Breast epithelium (tissue), 4 donors: ENCODE data around the gene GREB1L. TPM values are rescaled to one million over a fixed set of nuclear protein-coding genes. Genes with fewer than 3 reads are reported as not detected.

Experiments
- DNase-seq, 2 donors: peaks; one replicate each; pipeline ENCODE4 v3.0.0-alpha.2; 2019; ENCODE audit warnings: low spot score in 2 of 2
- H3K27ac ChIP-seq, 2 donors: fragments of 200-600 bp; sonication (generic) in 1 of 2; one replicate each; pipeline ENCODE4 v1.5.1; 2016 to 2019; ENCODE audit warnings: mild to moderate bottlenecking in 1 of 2
- H3K27me3 ChIP-seq, 2 donors: fragments of 200-600 bp; sonication (generic) in 1 of 2; one replicate each; pipeline versions ENCODE4 v1.5.1 to v1.6.0; 2017 to 2019; ENCODE audit warnings: control low read depth in 1 of 2, mild to moderate bottlenecking in 1 of 2
- H3K36me3 ChIP-seq: fragments of 200-600 bp; one replicate; pipeline ENCODE4 v1.5.1; 2019
- H3K4me1 ChIP-seq, 2 donors: fragments of 200-600 bp; sonication (generic); one replicate each; pipeline ENCODE4 v1.5.1; 2016 to 2019; ENCODE audit warnings: control low read depth in 1 of 2
- H3K4me3 ChIP-seq, 3 donors: fragments of 200-600 bp; sonication (generic); 1 replicate in 2 of 3; 2 replicates in 1 of 3; pipeline ENCODE4 v1.5.1; 2016 to 2019; ENCODE audit warnings: mild to moderate bottlenecking in 3 of 3, moderate library complexity in 2 of 3
- H3K9me3 ChIP-seq, 2 donors: fragments of 200-600 bp; sonication (generic) in 1 of 2; one replicate each; pipeline ENCODE4 v1.5.1; 2016 to 2019; ENCODE audit warnings: control low read depth in 1 of 2
- CTCF ChIP-seq, 3 donors: fragments of 450-650 bp; IDR thresholded peaks; one replicate each; pipeline ENCODE4 v1.5.1; 2016 to 2017; ENCODE audit warnings: antibody characterized with exemption in 3 of 3, mild to moderate bottlenecking in 3 of 3, moderate library complexity in 3 of 3
- POLR2A ChIP-seq: fragments of 450-650 bp; IDR thresholded peaks from one replicate; pipeline ENCODE4 v1.6.1; 2016; ENCODE audit warnings: antibody characterized with exemption, mild to moderate bottlenecking, moderate library complexity
- POLR2AphosphoS5 ChIP-seq, 3 donors: sonication (generic); formaldehyde crosslinking; IDR thresholded peaks; one replicate each; pipeline ENCODE4 v1.6.1; 2017; ENCODE audit warnings: antibody characterized with exemption in 3 of 3
- intact Hi-C: fragments of 100-400 bp; cut with DNase I; formaldehyde crosslinking; loops from one replicate; pipeline ENCODE4 v1.15.1; 2023; ENCODE audit warnings: low total_unique reads
- total RNA-seq, 3 donors: library from RNA; depleted of rRNA; stranded (reverse); fragments of >200 nt; gene quantifications; one replicate each; pipeline ENCODE4 v1.1.0, GENCODE V29; 2016

Gene GREB1L
- total RNA-seq, 3 donors from 2014 or later, result 6.6 to 75.7 (median 8.9) TPM

GRCh38 chr18:21408681-21409080 lies 166.6 kb downstream of the GREB1L start:
- TF ChIP-seq POLR2AphosphoS5 (IDR thresholded peaks at IDR 0.05) (no peak), CTCF (IDR thresholded peaks at IDR 0.05) (no peak), POLR2A (no peak)
- intact Hi-C loops, result no loop called here
- DNase-seq, result no peak

GRCh38 chr18:21433436-21433835 lies 191.4 kb downstream of the GREB1L start:
- H3K4me1 ChIP-seq, result no peaks in the 10 kb centered on the region
- H3K27ac ChIP-seq, result no peak overlapping the region

More at GRCh38 chr18:21408681-21409080, 166.6 kb downstream of the GREB1L start:
- no peak overlapping the region for H3K27ac ChIP-seq
- no peaks in the 10 kb centered on the region for H3K36me3 ChIP-seq
- no peaks in the 10 kb centered on the region for H3K9me3 ChIP-seq
- H3K4me3 ChIP-seq, result no peak overlapping the region
- no peaks in the 10 kb centered on the region for H3K27me3 ChIP-seq
- no peaks in the 10 kb centered on the region for H3K4me1 ChIP-seq

GRCh38 chr18:21439431-21439846 lies 197.4 kb downstream of the GREB1L start:
- TF ChIP-seq CTCF (IDR thresholded peaks at IDR 0.05) (no peak), POLR2A (no peak), POLR2AphosphoS5 (IDR thresholded peaks at IDR 0.05) (no peak)
- H3K27me3 ChIP-seq, result no peaks in the 10 kb centered on the region
- no peaks in the 10 kb centered on the region for H3K9me3 ChIP-seq
- H3K4me1 ChIP-seq, result no peaks in the 10 kb centered on the region
- DNase-seq, result no peak
- H3K36me3 ChIP-seq, result no peaks in the 10 kb centered on the region
- intact Hi-C loops, result no loop called here
- H3K4me3 ChIP-seq, result no peak overlapping the region
- H3K27ac ChIP-seq, result no peak overlapping the region

More at GRCh38 chr18:21433436-21433835, 191.4 kb downstream of the GREB1L start:
- no peaks in the 10 kb centered on the region for H3K9me3 ChIP-seq
- DNase-seq, result no peak
- H3K4me3 ChIP-seq, result no peak overlapping the region
- intact Hi-C loops, result loop anchor here (5.0 kb wide), 1 partner anchor 421 kb away; no protein-coding TSS in a partner anchor
- H3K36me3 ChIP-seq, result no peaks in the 10 kb centered on the region
- H3K27me3 ChIP-seq, result no peaks in the 10 kb centered on the region
- TF ChIP-seq POLR2AphosphoS5 (IDR thresholded peaks at IDR 0.05) (no peak), CTCF (IDR thresholded peaks at IDR 0.05) (no peak), POLR2A (no peak)

- Histone ChIP-seq H3K27me3 (no peaks in the 10 kb centered on the region), H3K9me3 (no peaks in the 10 kb centered on the region), H3K4me3 (no peak overlapping the region), H3K4me1 (no peaks in the 10 kb centered on the region), H3K36me3 (no peaks in the 10 kb centered on the region), H3K27ac (no peak overlapping the region)
- DNase-seq, result no peak
- no peak for TF ChIP-seq POLR2AphosphoS5 (IDR thresholded peaks at IDR 0.05)
- TF ChIP-seq CTCF (IDR thresholded peaks at IDR 0.05), result no peak
- no peak for TF ChIP-seq POLR2A
- intact Hi-C loops, result no loop called here
Observed at GRCh38 chr18:21441670-21442069, 199.6 kb downstream of the GREB1L start.

GRCh38 chr18:21443776-21444464 lies 201.9 kb downstream of the GREB1L start:
- Histone ChIP-seq H3K27ac (no peak overlapping the region), H3K27me3 (no peaks in the 10 kb centered on the region), H3K9me3 (no peaks in the 10 kb centered on the region), H3K4me1 (no peaks in the 10 kb centered on the region), H3K36me3 (no peaks in the 10 kb centered on the region), H3K4me3 (no peak overlapping the region)
- TF ChIP-seq POLR2A, result no peak
- no peak for TF ChIP-seq POLR2AphosphoS5 (IDR thresholded peaks at IDR 0.05)
- TF ChIP-seq CTCF (IDR thresholded peaks at IDR 0.05), result no peak
- DNase-seq, result no peak
- intact Hi-C loops, result no loop called here
